ENCODE measurements around the gene LEF1.
A peak's percentile ranks its signal among the peaks of the same experiment; 100 is the strongest.

LEF1 gene

GRCh38 chr4:108180513-108180912 lies 11.8 kb upstream of the LEF1 start:
- no peak for TF ChIP-seq CTCF (conservative IDR thresholded peaks at IDR 0.05; ENCODE audit: low read depth, low read length)
- no peak overlapping the region for H3K4me3 ChIP-seq (ENCODE audit: low read depth, low read length)
- no peak for DNase-seq (ENCODE audit: low read depth)

- TF ChIP-seq CTCF (conservative IDR thresholded peaks at IDR 0.05; ENCODE audit: low read depth, low read length): no peak
- H3K4me3 ChIP-seq (ENCODE audit: low read depth, low read length): no peak overlapping the region
- no peak for DNase-seq (ENCODE audit: low read depth)
Observed at GRCh38 chr4:108175966-108176365, 7.2 kb upstream of the LEF1 start.

GRCh38 chr4:108174856-108175255 lies 6.1 kb upstream of the LEF1 start:
- H3K4me3 ChIP-seq (ENCODE audit: low read depth, low read length): no peak overlapping the region
- no peak for DNase-seq (ENCODE audit: low read depth)
- no peak for TF ChIP-seq CTCF (conservative IDR thresholded peaks at IDR 0.05; ENCODE audit: low read depth, low read length)

GRCh38 chr4:108173599-108174057 lies 4.9 kb upstream of the LEF1 start:
- TF ChIP-seq CTCF (conservative IDR thresholded peaks at IDR 0.05; ENCODE audit: low read depth, low read length): no peak
- peak overlapping the region; percentile 46 for H3K4me3 ChIP-seq (ENCODE audit: low read depth, low read length)
- DNase-seq (ENCODE audit: low read depth): no peak

- H3K4me3 ChIP-seq (ENCODE audit: low read depth, low read length): peak overlapping the region; percentile 46
- TF ChIP-seq CTCF (conservative IDR thresholded peaks at IDR 0.05; ENCODE audit: low read depth, low read length): no peak
- DNase-seq (ENCODE audit: low read depth): peak; percentile 50
Observed at GRCh38 chr4:108172753-108173598, 4.2 kb upstream of the LEF1 start.

- peak overlapping the region; percentile 46 for H3K4me3 ChIP-seq (ENCODE audit: low read depth, low read length)
- DNase-seq (ENCODE audit: low read depth): no peak
- TF ChIP-seq CTCF (conservative IDR thresholded peaks at IDR 0.05; ENCODE audit: low read depth, low read length): no peak
Observed at GRCh38 chr4:108172231-108172752, 3.6 kb upstream of the LEF1 start.
